ENCODE results near the gene ACYP1. TPM values are rescaled to one million over a fixed set of nuclear protein-coding genes. Genes with fewer than 3 reads are reported as not detected.

The ACYP1 gene
- total and polyA plus RNA-seq, 2 of the 13 experiments (the other 11 are each of a cell fraction or from before 2014, with no cell fraction given) = 9.7 to 22.4 TPM

GRCh38 chr14:75069121-75069810, 5.4 kb upstream of the ACYP1 start, which contains the start of gene ZC2HC1C (continued):
- TF ChIP-seq ZBTB2 (CRISPR knock-in tag; IDR thresholded peaks at IDR 0.05; ENCODE audit: low read depth) = peak; percentile 51
- no peak for TF ChIP-seq STAT5B (CRISPR knock-in tag; IDR thresholded peaks at IDR 0.05)
- no peak for TF ChIP-seq ZBTB40 (IDR thresholded peaks at IDR 0.05)
- TF ChIP-seq ZBTB40 (CRISPR knock-in tag; IDR thresholded peaks at IDR 0.05) = peak; percentile 24; the same call in 1 of the 2 replicates
- TF ChIP-seq MED13 (CRISPR knock-in tag; IDR thresholded peaks at IDR 0.05) = peak; percentile 93
- 0 out of 2 replicates have a peak, but pooled peaks have one; percentile 90 for TF ChIP-seq ISX (CRISPR knock-in tag; conservative IDR thresholded peaks at IDR 0.05)
- 0 out of 2 replicates have a peak, but pooled peaks have one; percentile 25 for TF ChIP-seq ETS1 (CRISPR knock-in tag; IDR thresholded peaks at IDR 0.05)
- TF ChIP-seq JDP2 (CRISPR knock-in tag; IDR thresholded peaks at IDR 0.05; ENCODE audit: borderline replicate concordance) = no peak
- TF ChIP-seq FOXO1 (CRISPR knock-in tag; IDR thresholded peaks at IDR 0.05) = no peak
- peak; percentile 84 for TF ChIP-seq MAX (IDR thresholded peaks at IDR 0.05)
- TF ChIP-seq ZMAT3 (CRISPR knock-in tag; conservative IDR thresholded peaks at IDR 0.05) = peak; percentile 88
- peak; percentile 73; the same call in 1 of the 2 replicates for TF ChIP-seq EED (CRISPR knock-in tag; IDR thresholded peaks at IDR 0.05)

All from HepG2 (cell line).